ENCODE measurements around the gene MEIKIN. TPM values are rescaled to one million over a fixed set of nuclear protein-coding genes. Genes with fewer than 3 reads are reported as not detected.

The MEIKIN gene
- total RNA-seq, 1 donor from 2014 or later, result not detected

GRCh38 chr5:131973089-131973712 lies 27.7 kb upstream of the MEIKIN start:
- no peak overlapping the region for H3K4me3 Mint-ChIP-seq
- TF ChIP-seq, protein P1, sequence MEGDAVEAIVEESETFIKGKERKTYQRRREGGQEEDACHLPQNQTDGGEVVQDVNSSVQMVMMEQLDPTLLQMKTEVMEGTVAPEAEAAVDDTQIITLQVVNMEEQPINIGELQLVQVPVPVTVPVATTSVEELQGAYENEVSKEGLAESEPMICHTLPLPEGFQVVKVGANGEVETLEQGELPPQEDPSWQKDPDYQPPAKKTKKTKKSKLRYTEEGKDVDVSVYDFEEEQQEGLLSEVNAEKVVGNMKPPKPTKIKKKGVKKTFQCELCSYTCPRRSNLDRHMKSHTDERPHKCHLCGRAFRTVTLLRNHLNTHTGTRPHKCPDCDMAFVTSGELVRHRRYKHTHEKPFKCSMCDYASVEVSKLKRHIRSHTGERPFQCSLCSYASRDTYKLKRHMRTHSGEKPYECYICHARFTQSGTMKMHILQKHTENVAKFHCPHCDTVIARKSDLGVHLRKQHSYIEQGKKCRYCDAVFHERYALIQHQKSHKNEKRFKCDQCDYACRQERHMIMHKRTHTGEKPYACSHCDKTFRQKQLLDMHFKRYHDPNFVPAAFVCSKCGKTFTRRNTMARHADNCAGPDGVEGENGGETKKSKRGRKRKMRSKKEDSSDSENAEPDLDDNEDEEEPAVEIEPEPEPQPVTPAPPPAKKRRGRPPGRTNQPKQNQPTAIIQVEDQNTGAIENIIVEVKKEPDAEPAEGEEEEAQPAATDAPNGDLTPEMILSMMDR (conservative IDR thresholded peaks at IDR 0.05), result no peak
- DNase-seq (ENCODE audit: extremely low spot score, unreplicated experiment), result no peak
- H3K27me3 Mint-ChIP-seq, result peaks cover 2% of the 10 kb centered on the region
- H3K9me3 Mint-ChIP-seq, result no peaks in the 10 kb centered on the region
- no peaks in the 10 kb centered on the region for H3K4me1 Mint-ChIP-seq (ENCODE audit: unreplicated experiment)
- no peak overlapping the region for H3K27ac Mint-ChIP-seq
- H3K36me3 Mint-ChIP-seq, result no peaks in the 10 kb centered on the region

- Mint-ChIP-seq H3K9me3 (no peaks in the 10 kb centered on the region), H3K4me3 (no peak overlapping the region), H3K27ac (no peak overlapping the region), H3K4me1 (ENCODE audit: unreplicated experiment) (no peaks in the 10 kb centered on the region), H3K27me3 (no peaks in the 10 kb centered on the region), H3K36me3 (no peaks in the 10 kb centered on the region)
- DNase-seq (ENCODE audit: extremely low spot score, unreplicated experiment), result no peak
- TF ChIP-seq, protein P1 (conservative IDR thresholded peaks at IDR 0.05), result no peak
Measured at GRCh38 chr5:131968396-131968954, 23.0 kb upstream of the MEIKIN start.

- Mint-ChIP-seq H3K9me3 (no peaks in the 10 kb centered on the region), H3K27me3 (no peaks in the 10 kb centered on the region), H3K36me3 (no peaks in the 10 kb centered on the region), H3K27ac (no peak overlapping the region), H3K4me1 (ENCODE audit: unreplicated experiment) (no peaks in the 10 kb centered on the region), H3K4me3 (no peak overlapping the region)
- no peak for DNase-seq (ENCODE audit: extremely low spot score, unreplicated experiment)
- TF ChIP-seq, protein P1 (conservative IDR thresholded peaks at IDR 0.05), result no peak
Measured at GRCh38 chr5:131966551-131966950, 21.1 kb upstream of the MEIKIN start.

DNA sequence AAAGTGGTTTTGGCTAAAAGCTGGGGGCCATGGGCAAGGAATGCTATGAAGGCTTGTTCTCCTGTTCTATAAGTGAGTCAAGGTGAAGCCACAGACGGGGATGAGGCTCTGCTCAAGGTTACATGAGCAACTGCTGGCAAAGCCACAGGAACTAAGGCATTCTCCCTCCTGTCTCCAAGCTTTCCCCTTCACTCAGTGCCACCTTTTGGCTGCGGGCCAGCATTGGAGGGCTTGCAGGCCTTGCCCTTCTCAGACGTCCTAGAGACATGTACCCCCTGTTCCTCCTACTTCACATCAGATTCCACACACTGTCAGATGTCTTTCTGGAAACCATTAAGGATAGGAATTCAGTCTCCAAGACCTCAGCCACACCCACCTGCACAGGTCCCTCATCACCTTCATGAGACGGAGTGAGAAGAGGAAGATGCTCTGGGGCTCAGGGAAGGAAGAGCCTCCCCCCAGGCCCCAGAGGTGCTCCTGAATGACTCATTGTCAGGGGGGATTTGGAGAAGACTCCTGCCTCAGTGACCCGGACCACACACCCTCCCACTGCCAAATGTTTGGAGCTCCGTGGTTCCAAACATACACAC lies 20.5 kb upstream of the MEIKIN start:
- DNase-seq (ENCODE audit: extremely low spot score, unreplicated experiment), result no peak
- Mint-ChIP-seq H3K27me3 (no peaks in the 10 kb centered on the region), H3K27ac (no peak overlapping the region), H3K36me3 (no peaks in the 10 kb centered on the region), H3K9me3 (no peaks in the 10 kb centered on the region), H3K4me1 (ENCODE audit: unreplicated experiment) (no peaks in the 10 kb centered on the region), H3K4me3 (no peak overlapping the region)
- TF ChIP-seq, protein P1 (conservative IDR thresholded peaks at IDR 0.05), result no peak

GRCh38 chr5:131959906-131960305 lies 14.4 kb upstream of the MEIKIN start:
- DNase-seq (ENCODE audit: extremely low spot score, unreplicated experiment), result no peak
- Mint-ChIP-seq H3K36me3 (no peaks in the 10 kb centered on the region), H3K4me1 (ENCODE audit: unreplicated experiment) (no peaks in the 10 kb centered on the region), H3K9me3 (no peaks in the 10 kb centered on the region), H3K4me3 (no peak overlapping the region), H3K27me3 (no peaks in the 10 kb centered on the region), H3K27ac (no peak overlapping the region)
- TF ChIP-seq, protein P1 (conservative IDR thresholded peaks at IDR 0.05), result no peak
